BLaER1 (cell line): ENCODE data around the gene CXCL11.

Source experiments
- H3K27ac ChIP-seq: shearing (Covaris generic); formaldehyde crosslinking; 2 replicates; pipeline ENCODE4 v1.8.1; 2022
- H3K27me3 ChIP-seq: shearing (Covaris generic); formaldehyde crosslinking; 2 replicates; pipeline ENCODE4 v1.8.1; 2022
- H3K36me3 ChIP-seq: shearing (Covaris generic); formaldehyde crosslinking; 2 replicates; pipeline ENCODE4 v1.8.1; 2022
- H3K4me1 ChIP-seq: shearing (Covaris generic); formaldehyde crosslinking; 2 replicates; pipeline ENCODE4 v1.8.1; 2022
- H3K4me2 ChIP-seq: shearing (Covaris generic); formaldehyde crosslinking; 2 replicates; pipeline ENCODE4 v1.8.1; 2022
- H3K4me3 ChIP-seq: shearing (Covaris generic); formaldehyde crosslinking; 2 replicates; pipeline ENCODE4 v1.8.1; 2022
- H3K9ac ChIP-seq: shearing (Covaris generic); formaldehyde crosslinking; 2 replicates; pipeline ENCODE4 v1.8.1; 2022
- H3K9me3 ChIP-seq: shearing (Covaris generic); formaldehyde crosslinking; 2 replicates; pipeline ENCODE4 v1.8.1; 2022
- H4K20me1 ChIP-seq: shearing (Covaris generic); formaldehyde crosslinking; 2 replicates; pipeline ENCODE4 v1.8.1; 2022
- Cebpa-rat ChIP-seq: shearing (Covaris generic); IDR thresholded peaks from 2 replicates; pipeline ENCODE4 v1.8.1; 2022

CXCL11 gene

DNA sequence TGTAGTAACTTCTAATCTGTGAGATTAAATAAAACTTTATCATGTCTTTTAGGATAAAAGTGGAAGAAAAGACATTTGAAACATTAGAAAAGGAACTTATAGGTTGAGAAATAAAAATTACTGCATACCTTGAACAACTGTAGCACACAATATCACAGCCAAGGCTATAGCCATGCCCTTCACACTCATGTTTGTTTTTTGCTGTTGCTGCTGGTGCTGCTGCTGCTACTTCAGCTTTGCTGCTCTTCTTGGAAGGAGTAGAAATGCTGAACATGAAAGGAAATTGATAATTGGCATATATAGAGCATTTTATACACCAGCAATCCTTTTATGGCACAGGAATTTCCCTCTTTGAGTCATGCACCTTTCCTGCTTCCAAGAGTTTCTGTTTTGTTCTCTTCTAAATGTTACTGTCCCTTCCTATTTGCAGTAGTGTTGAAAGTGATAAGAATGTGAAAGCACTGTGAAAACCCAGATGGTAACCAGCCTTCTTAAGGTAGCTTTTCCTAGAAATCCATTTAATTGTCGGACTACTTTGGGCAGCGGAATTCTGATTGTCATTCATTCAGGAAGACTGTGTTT lies at the start of gene CXCL11:
Gene CXCL11 (minus strand): TSS at position 272 of the 582 bp plus-strand sequence. CDS start 83 bp downstream, at position 189.
- no peaks in the 10 kb centered on the region for H3K27me3 ChIP-seq
- no peaks in the 10 kb centered on the region for H3K36me3 ChIP-seq
- no peak within 1 kb of the TSS for H3K9ac ChIP-seq
- H3K4me1 ChIP-seq = no peaks in the 10 kb centered on the region
- no peaks in the 10 kb centered on the region for H3K9me3 ChIP-seq
- H4K20me1 ChIP-seq = no peaks in the 10 kb centered on the region
- no peak within 1 kb of the TSS for H3K27ac ChIP-seq
- no peak within 1 kb of the TSS for H3K4me3 ChIP-seq
- no peak within 1 kb of the TSS for H3K4me2 ChIP-seq
- TF ChIP-seq Cebpa-rat = no peak

DNA sequence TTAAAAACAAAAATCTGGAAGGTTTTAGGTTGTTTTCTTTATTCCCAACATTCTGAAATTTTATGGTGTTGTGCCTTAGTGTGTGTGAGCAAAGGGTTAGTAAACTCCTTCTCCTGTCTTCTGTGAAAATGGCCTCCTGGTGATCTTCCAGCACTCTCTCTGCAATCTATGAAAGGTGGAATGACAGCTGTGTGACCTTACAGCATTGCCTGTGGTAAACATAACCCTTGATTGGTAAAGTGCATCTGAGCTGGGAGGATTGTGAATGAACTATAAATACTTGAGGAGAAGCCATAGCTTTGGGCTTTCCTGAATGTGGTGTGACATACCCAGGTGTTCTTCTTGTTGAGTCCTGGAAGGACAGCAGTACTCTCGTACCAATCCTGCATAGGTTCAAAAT lies 48.7 kb upstream of the CXCL11 start:
- H3K4me1 ChIP-seq = no peaks in the 10 kb centered on the region
- no peaks in the 10 kb centered on the region for H4K20me1 ChIP-seq
- H3K4me3 ChIP-seq = no peak overlapping the region
- no peak for TF ChIP-seq Cebpa-rat
- H3K27ac ChIP-seq = no peak overlapping the region
- H3K4me2 ChIP-seq = no peak overlapping the region
- H3K36me3 ChIP-seq = no peaks in the 10 kb centered on the region
- no peak overlapping the region for H3K9ac ChIP-seq
- H3K9me3 ChIP-seq = no peaks in the 10 kb centered on the region
- H3K27me3 ChIP-seq = no peaks in the 10 kb centered on the region

DNA sequence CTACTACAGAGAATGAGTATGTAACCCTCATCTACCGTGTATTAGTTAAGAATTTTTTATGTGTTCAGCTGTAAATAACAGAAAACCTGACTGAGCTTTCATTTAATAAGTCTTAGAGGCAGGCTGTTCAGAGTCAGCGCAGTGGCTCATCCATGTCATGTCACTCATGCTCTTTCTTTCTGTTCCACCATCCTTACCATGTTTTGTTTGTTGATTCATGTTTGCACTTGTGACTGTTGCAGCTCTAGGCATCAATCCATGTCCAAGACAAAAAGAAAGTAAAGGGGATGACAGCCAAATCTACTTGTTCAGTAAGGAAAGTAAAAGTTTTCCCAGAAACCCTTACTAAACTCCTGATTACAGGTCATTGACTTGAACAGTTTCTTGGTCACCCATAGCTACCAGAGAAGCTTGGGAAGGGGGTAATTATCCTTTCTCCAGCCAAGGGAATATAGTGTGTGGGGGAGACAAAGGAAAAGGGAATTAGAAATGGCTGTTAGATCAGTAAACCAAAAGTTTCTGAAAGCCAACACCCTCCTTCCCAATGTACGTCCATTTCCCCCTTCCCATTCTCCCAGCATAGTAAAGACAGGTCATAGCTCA lies 47.6 kb upstream of the CXCL11 start:
- Histone ChIP-seq H3K4me1 (no peaks in the 10 kb centered on the region), H4K20me1 (no peaks in the 10 kb centered on the region), H3K4me2 (no peak overlapping the region), H3K4me3 (no peak overlapping the region), H3K27ac (no peak overlapping the region), H3K27me3 (no peaks in the 10 kb centered on the region), H3K9ac (no peak overlapping the region), H3K9me3 (no peaks in the 10 kb centered on the region), H3K36me3 (no peaks in the 10 kb centered on the region)
- no peak for TF ChIP-seq Cebpa-rat

DNA sequence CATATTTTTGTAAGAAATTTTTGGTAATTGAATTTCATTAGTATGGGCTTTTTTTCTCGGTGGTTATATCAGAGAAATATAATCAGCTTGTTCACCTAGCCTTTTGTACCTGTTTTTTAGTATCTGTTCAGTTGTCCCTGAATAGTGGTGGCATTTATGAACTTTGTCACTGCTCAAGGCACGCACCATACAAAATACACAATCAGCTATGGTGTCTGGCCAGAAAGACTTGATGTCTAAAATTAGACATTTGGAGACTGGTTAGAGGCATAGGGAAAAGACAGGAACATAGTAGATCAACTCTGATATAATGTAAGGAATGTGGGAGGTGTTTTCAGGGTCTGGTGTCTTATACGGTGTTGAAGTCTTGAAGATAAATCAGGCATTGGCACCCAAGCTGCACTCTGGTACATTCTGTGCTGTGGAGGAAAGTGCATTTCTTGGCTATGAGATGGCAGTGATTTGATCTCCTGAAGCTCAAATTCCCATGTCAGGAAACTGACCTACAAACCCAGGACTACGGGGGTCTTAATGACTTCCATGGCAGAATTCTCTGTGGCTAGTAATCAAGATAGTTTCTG lies 42.3 kb upstream of the CXCL11 start:
- Histone ChIP-seq H3K4me3 (no peak overlapping the region), H3K36me3 (no peaks in the 10 kb centered on the region), H3K4me1 (no peaks in the 10 kb centered on the region), H3K9me3 (no peaks in the 10 kb centered on the region), H3K9ac (no peak overlapping the region), H4K20me1 (no peaks in the 10 kb centered on the region), H3K27me3 (no peaks in the 10 kb centered on the region), H3K4me2 (no peak overlapping the region), H3K27ac (no peak overlapping the region)
- TF ChIP-seq Cebpa-rat = no peak

DNA sequence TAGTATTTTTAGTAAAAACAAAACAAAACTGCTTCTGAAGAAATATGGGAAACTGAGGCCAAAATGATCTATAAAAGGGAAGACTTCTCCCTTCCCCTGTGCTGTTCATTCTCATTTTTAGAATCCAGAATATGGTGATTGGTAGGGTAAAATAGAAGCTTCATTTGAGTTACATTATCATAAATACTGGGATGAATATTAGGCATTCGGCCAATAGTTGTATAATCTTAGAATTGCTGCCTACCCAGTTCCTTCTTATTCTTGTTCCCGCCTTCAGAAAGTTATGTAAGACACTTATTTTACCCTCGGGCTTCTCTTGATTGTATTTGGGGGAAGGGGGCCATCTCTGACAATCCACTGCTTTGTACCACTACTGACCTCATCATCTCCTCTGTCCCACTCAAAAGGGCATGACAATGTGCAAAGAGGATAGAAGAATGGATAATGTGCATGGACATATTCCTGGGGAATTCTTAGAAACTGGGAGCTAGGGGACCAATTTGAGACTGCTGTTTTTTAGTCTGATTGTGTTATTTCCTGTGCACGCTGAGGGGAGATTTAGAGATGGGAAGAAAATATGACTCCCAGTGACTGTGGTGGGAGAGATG lies 39.2 kb upstream of the CXCL11 start:
- Histone ChIP-seq H3K36me3 (no peaks in the 10 kb centered on the region), H3K4me3 (no peak overlapping the region), H3K4me1 (no peaks in the 10 kb centered on the region), H3K9me3 (no peaks in the 10 kb centered on the region), H3K9ac (no peak overlapping the region), H3K27ac (no peak overlapping the region), H3K27me3 (no peaks in the 10 kb centered on the region), H4K20me1 (no peaks in the 10 kb centered on the region), H3K4me2 (no peak overlapping the region)
- TF ChIP-seq Cebpa-rat = no peak

DNA sequence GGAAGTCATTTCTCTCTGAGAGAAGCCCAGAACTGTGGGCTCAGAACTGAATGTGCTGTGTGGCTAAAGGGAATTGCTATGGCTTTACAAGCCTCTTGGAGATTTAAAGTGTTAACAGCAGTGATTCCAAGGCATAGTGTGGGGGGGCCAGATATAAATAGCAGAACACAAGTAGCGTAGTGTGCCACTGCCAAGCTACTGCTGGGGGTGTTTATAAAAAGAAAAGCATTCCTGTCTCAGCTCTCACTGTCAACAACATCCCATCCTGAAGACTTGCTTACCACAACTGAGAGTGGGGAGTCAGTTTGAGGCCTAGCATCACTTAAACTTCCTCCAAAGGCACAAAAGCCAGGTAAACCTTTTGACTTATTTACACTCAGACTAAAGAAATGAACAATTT lies 38.6 kb upstream of the CXCL11 start, which contains the start of gene ART3:
Gene ART3 (plus strand): TSS at position 242 of the 400 bp plus-strand sequence. CDS start 1,181 bp downstream, outside the sequence.
- Histone ChIP-seq H3K4me2 (no peak within 1 kb of the TSS), H3K9ac (no peak within 1 kb of the TSS), H4K20me1 (no peaks in the 10 kb centered on the region), H3K4me1 (no peaks in the 10 kb centered on the region), H3K36me3 (no peaks in the 10 kb centered on the region), H3K27ac (no peak within 1 kb of the TSS), H3K4me3 (no peak within 1 kb of the TSS), H3K9me3 (no peaks in the 10 kb centered on the region), H3K27me3 (no peaks in the 10 kb centered on the region)
- no peak for TF ChIP-seq Cebpa-rat

DNA sequence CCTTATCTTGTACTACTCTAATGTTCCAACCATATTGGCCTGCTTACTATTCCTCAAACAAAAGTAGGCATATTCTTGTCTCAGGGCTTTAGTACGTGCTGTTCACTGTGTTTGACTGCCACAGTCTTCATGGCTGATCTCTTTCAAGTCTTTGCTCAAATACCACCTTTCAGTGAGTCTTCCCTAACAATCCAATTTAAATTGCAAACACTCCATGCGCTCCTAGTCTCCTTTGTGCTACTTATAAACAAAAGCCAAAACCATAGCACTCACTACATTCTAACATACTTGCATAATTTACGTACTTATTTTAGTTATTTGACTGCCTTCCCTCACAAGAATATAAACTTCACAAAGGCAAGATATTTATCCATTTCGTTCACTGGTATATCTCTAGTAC lies 36.9 kb upstream of the CXCL11 start:
- Histone ChIP-seq H3K9ac (no peak overlapping the region), H3K36me3 (no peaks in the 10 kb centered on the region), H3K4me1 (no peaks in the 10 kb centered on the region), H3K9me3 (no peaks in the 10 kb centered on the region), H3K27me3 (no peaks in the 10 kb centered on the region), H3K27ac (no peak overlapping the region), H3K4me2 (no peak overlapping the region), H4K20me1 (no peaks in the 10 kb centered on the region), H3K4me3 (no peak overlapping the region)
- TF ChIP-seq Cebpa-rat = no peak

DNA sequence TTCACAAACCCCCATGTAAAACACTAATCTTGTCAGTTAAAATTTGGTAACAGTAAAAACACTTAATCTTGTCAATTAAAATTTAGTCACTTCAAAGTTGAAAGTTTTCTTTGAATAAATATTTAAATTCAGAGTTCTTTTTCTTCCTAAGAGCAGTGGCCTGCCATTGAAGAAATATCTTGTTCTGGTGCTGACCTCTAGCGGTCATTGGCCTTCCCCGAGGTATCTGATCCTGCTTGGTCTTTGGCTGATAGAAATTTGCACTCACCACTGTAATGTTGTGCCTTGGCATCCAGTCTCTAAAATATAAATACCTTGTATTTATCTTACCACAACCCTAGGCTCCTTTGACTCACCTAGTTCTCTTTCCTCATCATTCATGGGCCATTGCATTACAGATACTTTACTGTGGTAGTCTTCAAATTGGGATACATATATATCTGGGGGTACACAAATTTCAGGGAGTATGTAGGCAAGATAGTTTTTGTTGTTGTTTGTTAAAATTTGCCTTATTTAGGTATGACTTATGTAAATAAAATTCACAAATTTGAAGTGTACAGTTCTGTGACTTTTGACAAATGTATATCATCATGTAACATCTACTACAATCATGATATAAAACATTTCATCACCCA lies 31.9 kb upstream of the CXCL11 start:
- H3K27ac ChIP-seq = no peak overlapping the region
- no peaks in the 10 kb centered on the region for H3K36me3 ChIP-seq
- H3K4me2 ChIP-seq = no peak overlapping the region
- H3K27me3 ChIP-seq = no peaks in the 10 kb centered on the region
- no peaks in the 10 kb centered on the region for H4K20me1 ChIP-seq
- no peaks in the 10 kb centered on the region for H3K9me3 ChIP-seq
- no peaks in the 10 kb centered on the region for H3K4me1 ChIP-seq
- H3K9ac ChIP-seq = no peak overlapping the region
- no peak overlapping the region for H3K4me3 ChIP-seq
- TF ChIP-seq Cebpa-rat = no peak

DNA sequence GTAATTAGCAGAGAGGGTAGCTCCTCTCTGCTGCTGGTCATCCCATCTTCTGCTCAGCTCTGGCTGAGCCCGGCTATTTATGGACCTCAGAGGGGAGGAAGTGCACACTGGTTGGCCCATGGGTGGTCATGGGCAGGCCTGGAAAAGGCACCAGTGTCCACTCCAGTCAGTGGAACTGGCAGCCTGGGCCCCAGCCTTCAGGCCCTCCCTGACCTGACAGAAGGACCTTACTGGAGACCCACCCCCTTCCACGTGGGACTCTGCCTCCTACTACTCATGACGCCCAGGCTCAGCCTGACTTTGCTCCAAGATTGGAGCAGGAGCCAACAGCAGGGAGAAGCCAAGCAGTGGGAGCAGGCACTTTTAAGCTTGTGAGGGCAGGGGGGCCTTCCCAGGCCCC lies 30.7 kb upstream of the CXCL11 start:
- H3K36me3 ChIP-seq = no peaks in the 10 kb centered on the region
- H3K27ac ChIP-seq = no peak overlapping the region
- no peaks in the 10 kb centered on the region for H3K27me3 ChIP-seq
- H3K9me3 ChIP-seq = no peaks in the 10 kb centered on the region
- TF ChIP-seq Cebpa-rat = no peak
- no peak overlapping the region for H3K4me2 ChIP-seq
- no peaks in the 10 kb centered on the region for H3K4me1 ChIP-seq
- no peak overlapping the region for H3K9ac ChIP-seq
- no peak overlapping the region for H3K4me3 ChIP-seq
- H4K20me1 ChIP-seq = no peaks in the 10 kb centered on the region

DNA sequence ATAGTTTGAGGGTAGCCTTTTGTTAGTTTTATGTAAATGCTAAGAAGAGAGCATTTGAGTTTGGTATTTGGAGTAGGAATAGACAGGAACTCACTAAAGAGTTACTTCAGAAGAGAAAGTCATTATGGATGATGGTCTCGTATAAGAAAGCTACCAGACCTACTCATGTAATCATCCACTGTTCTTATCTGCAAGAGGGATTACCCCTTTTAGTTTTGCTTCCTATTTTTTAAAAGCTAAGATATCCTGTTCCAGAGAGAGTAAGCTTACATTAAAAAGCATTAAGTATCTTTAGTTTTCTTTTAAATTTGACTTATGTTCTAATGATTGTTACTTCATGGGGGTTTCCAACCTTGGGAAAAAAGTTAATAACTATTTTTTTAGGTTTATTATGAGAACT lies 26.1 kb upstream of the CXCL11 start:
- no peaks in the 10 kb centered on the region for H3K36me3 ChIP-seq
- TF ChIP-seq Cebpa-rat = no peak
- H3K27ac ChIP-seq = no peak overlapping the region
- H3K4me1 ChIP-seq = no peaks in the 10 kb centered on the region
- H3K9ac ChIP-seq = no peak overlapping the region
- no peaks in the 10 kb centered on the region for H3K9me3 ChIP-seq
- H4K20me1 ChIP-seq = no peaks in the 10 kb centered on the region
- no peaks in the 10 kb centered on the region for H3K27me3 ChIP-seq
- H3K4me3 ChIP-seq = no peak overlapping the region
- H3K4me2 ChIP-seq = no peak overlapping the region
